A673 (cell line): ENCODE results near the gene SERPINA5. TPM values are rescaled to one million over a fixed set of nuclear protein-coding genes. Genes with fewer than 3 reads are reported as not detected.

Experiments
- BruUV-seq: library from RNA; stranded (reverse); fragments of 400-500 nt; replicated peaks from 2 replicates; lab custom pipeline; 2021; lab: Mats Ljungman, UMichigan
- CTCF ChIA-PET: fragments of 300-600 bp; sonication (Branson Sonifier 250); formaldehyde crosslinking; loops from one replicate; lab custom pipeline; 2022; ENCODE audit warnings: antibody characterized with exemption; lab: Charles Lee
- POLR2A ChIA-PET: fragments of 300-600 bp; sonication (Branson Sonifier 250); formaldehyde crosslinking; loops from one replicate; lab custom pipeline; 2022; ENCODE audit warnings: antibody characterized with exemption; ENCODE audit not compliant: low non-redundant PET; lab: Charles Lee
- DNase-seq: peaks from one replicate; pipeline ENCODE4 v3.0.0-alpha.2; 2015; ENCODE audit warnings: low spot score
- H3K27ac ChIP-seq: fragments of 200-600 bp; sonication (generic); 2 replicates; pipeline ENCODE4 v1.5.1; 2016; ENCODE audit warnings: mixed run types, low read depth, mild to moderate bottlenecking, mixed read lengths, antibody characterized with exemption, low read length; ENCODE audit not compliant: poor library complexity, severe bottlenecking
- H3K27me3 ChIP-seq: fragments of 200-600 bp; sonication (generic); replicated peaks from 2 replicates; pipeline ENCODE4 v1.6.1; 2017; ENCODE audit warnings: mixed run types, low read depth, mild to moderate bottlenecking, mixed read lengths, antibody characterized with exemption, low read length; ENCODE audit not compliant: insufficient read depth, poor library complexity
- H3K36me3 ChIP-seq: fragments of 200-600 bp; sonication (generic); 2 replicates; pipeline ENCODE4 v1.6.1; 2016; ENCODE audit warnings: mixed run types, mild to moderate bottlenecking, mixed read lengths, antibody characterized with exemption, low read length; ENCODE audit not compliant: insufficient read depth, poor library complexity, severe bottlenecking
- H3K4me1 ChIP-seq: fragments of 200-600 bp; sonication (generic); 2 replicates; pipeline ENCODE4 v1.6.1; 2017; ENCODE audit warnings: mixed run types, mild to moderate bottlenecking, mixed read lengths, antibody characterized with exemption, low read length; ENCODE audit not compliant: insufficient read depth, poor library complexity, severe bottlenecking
- H3K4me3 ChIP-seq: fragments of 200-600 bp; sonication (generic); 2 replicates; pipeline ENCODE4 v1.5.1; 2016; ENCODE audit warnings: low read depth, mixed run types, mild to moderate bottlenecking, mixed read lengths, low read length; ENCODE audit not compliant: poor library complexity, severe bottlenecking
- H3K9me3 ChIP-seq: fragments of 200-600 bp; sonication (generic); 2 replicates; pipeline ENCODE4 v1.6.1; 2016; ENCODE audit warnings: mixed run types, low read depth, mild to moderate bottlenecking, mixed read lengths, antibody characterized with exemption, low read length; ENCODE audit not compliant: poor library complexity, severe bottlenecking
- CTCF ChIP-seq: fragments of 300-800, 200-600 bp; sonication (generic); conservative IDR thresholded peaks from 2 replicates; pipeline ENCODE4 v1.5.1; 2017; ENCODE audit warnings: low read depth, mild to moderate bottlenecking, antibody characterized with exemption, low read length, moderate library complexity, mixed read lengths
- EZH2 ChIP-seq: fragments of 200-600 bp; sonication (generic); IDR thresholded peaks from 2 replicates; pipeline ENCODE4 v1.6.1; 2017; ENCODE audit warnings: borderline replicate concordance, low read depth, mild to moderate bottlenecking, mixed read lengths, antibody characterized with exemption, low read length; ENCODE audit not compliant: poor library complexity, severe bottlenecking
- intact Hi-C: fragments of 100-400 bp; cut with micrococcal nuclease; formaldehyde crosslinking; loops from one replicate; pipeline ENCODE4 v1.10.0; 2022; ENCODE audit not compliant: unreplicated experiment
- total RNA-seq: library from RNA; stranded (reverse); gene quantifications from 2 replicates; pipeline ENCODE4 v1.2.3, GENCODE V29; 2021

The SERPINA5 gene
- total RNA-seq, 1 experiment from 2014 or later = not detected

GRCh38 chr14:94569381-94570001, 11.7 kb upstream of the SERPINA5 start:
- ChIA-PET POLR2A (no interaction called here), CTCF (no interaction called here)
- no peaks in the 10 kb centered on the region for H3K27me3 ChIP-seq
- H3K4me1 ChIP-seq = no peaks in the 10 kb centered on the region
- intact Hi-C loops = no loop called here
- no peak for TF ChIP-seq EZH2
- TF ChIP-seq CTCF = no peak
- no peaks in the 10 kb centered on the region for H3K36me3 ChIP-seq
- no peak for DNase-seq
- BruUV-seq = no TSS peak
- no peaks in the 10 kb centered on the region for H3K9me3 ChIP-seq
- no peak overlapping the region for H3K27ac ChIP-seq
- no peak overlapping the region for H3K4me3 ChIP-seq

GRCh38 chr14:94570002-94570400, 11.2 kb upstream of the SERPINA5 start:
- no TSS peak for BruUV-seq
- intact Hi-C loops = no loop called here
- POLR2A ChIA-PET = no interaction called here

GRCh38 chr14:94570440-94570839, 10.8 kb upstream of the SERPINA5 start:
- ChIA-PET CTCF (no interaction called here), POLR2A (no interaction called here)
- intact Hi-C loops = no loop called here
- no peaks in the 10 kb centered on the region for H3K9me3 ChIP-seq
- no TSS peak for BruUV-seq
- H3K4me3 ChIP-seq = no peak overlapping the region
- no peak overlapping the region for H3K27ac ChIP-seq
- no peaks in the 10 kb centered on the region for H3K4me1 ChIP-seq
- H3K36me3 ChIP-seq = no peaks in the 10 kb centered on the region
- no peak for TF ChIP-seq EZH2
- no peak for TF ChIP-seq CTCF
- DNase-seq = no peak
- no peaks in the 10 kb centered on the region for H3K27me3 ChIP-seq

More at GRCh38 chr14:94570002-94570400, 11.2 kb upstream of the SERPINA5 start:
- no peak overlapping the region for H3K4me3 ChIP-seq
- no peak for TF ChIP-seq CTCF
- no peak for TF ChIP-seq EZH2
- H3K4me1 ChIP-seq = no peaks in the 10 kb centered on the region
- DNase-seq = no peak
- no peaks in the 10 kb centered on the region for H3K36me3 ChIP-seq
- H3K27me3 ChIP-seq = no peaks in the 10 kb centered on the region
- no peaks in the 10 kb centered on the region for H3K9me3 ChIP-seq
- no peak overlapping the region for H3K27ac ChIP-seq
- CTCF ChIA-PET = no interaction called here
